Neural crest cell (in vitro differentiated cells): ENCODE data around the gene DHX38. TPM values are rescaled to one million over a fixed set of nuclear protein-coding genes. Genes with fewer than 3 reads are reported as not detected.

Experiments used
- DNase-seq: peaks from one replicate; pipeline ENCODE4 v3.0.0; 2021; ENCODE audit warnings: low read depth, mixed read lengths, low spot score
- H3K27ac Mint-ChIP-seq: one replicate; pipeline ENCODE4 v1.8.0; 2021; ENCODE audit warnings: mild to moderate bottlenecking, mixed read lengths; ENCODE audit not compliant: unreplicated experiment
- H3K27me3 Mint-ChIP-seq: 2 replicates; pipeline ENCODE4 v1.8.0; 2021; ENCODE audit warnings: low read depth, mild to moderate bottlenecking, mixed read lengths
- H3K36me3 Mint-ChIP-seq: 2 replicates; pipeline ENCODE4 v1.8.0; 2021; ENCODE audit warnings: low read depth, mild to moderate bottlenecking, mixed read lengths
- H3K4me1 Mint-ChIP-seq: 2 replicates; pipeline ENCODE4 v1.8.0; 2021; ENCODE audit warnings: mixed read lengths
- H3K4me3 Mint-ChIP-seq: one replicate; pipeline ENCODE4 v1.8.0; 2021; ENCODE audit warnings: mild to moderate bottlenecking, mixed read lengths
- H3K9me3 Mint-ChIP-seq: 2 replicates; pipeline ENCODE4 v1.8.0; 2021; ENCODE audit warnings: mixed read lengths
- CTCF ChIP-seq: fragments of 200-600 bp; sonication (generic); conservative IDR thresholded peaks from 2 replicates; pipeline ENCODE4 v1.5.0; 2021; ENCODE audit warnings: antibody characterized with exemption, mild to moderate bottlenecking
- total RNA-seq: library from RNA; stranded (reverse); gene quantifications from 2 replicates; pipeline ENCODE4 v1.2.1, GENCODE V29; 2021

The DHX38 gene
- total RNA-seq, 1 donor from 2014 or later, result 86.0 TPM

GRCh38 chr16:72122308-72122707 is 28.7 kb downstream of the DHX38 start:
- Mint-ChIP-seq H3K27me3 (no peaks in the 10 kb centered on the region), H3K4me1 (peaks cover 26% of the 10 kb centered on the region), H3K27ac (no peak overlapping the region), H3K9me3 (no peaks in the 10 kb centered on the region), H3K36me3 (no peaks in the 10 kb centered on the region), H3K4me3 (no peak overlapping the region)
- no peak for TF ChIP-seq CTCF
- DNase-seq, result no peak

GRCh38 chr16:72122916-72123315 is 29.3 kb downstream of the DHX38 start:
- H3K27ac Mint-ChIP-seq, result no peak overlapping the region
- no peaks in the 10 kb centered on the region for H3K9me3 Mint-ChIP-seq
- peaks cover 26% of the 10 kb centered on the region for H3K4me1 Mint-ChIP-seq
- TF ChIP-seq CTCF, result no peak
- no peak for DNase-seq
- H3K27me3 Mint-ChIP-seq, result no peaks in the 10 kb centered on the region
- H3K4me3 Mint-ChIP-seq, result no peak overlapping the region
- no peaks in the 10 kb centered on the region for H3K36me3 Mint-ChIP-seq

- no peak for DNase-seq
- Mint-ChIP-seq H3K27me3 (no peaks in the 10 kb centered on the region), H3K27ac (no peak overlapping the region)
Observed at GRCh38 chr16:72123426-72123825, 29.8 kb downstream of the DHX38 start.

GRCh38 chr16:72124148-72124547 is 30.5 kb downstream of the DHX38 start:
- no peak overlapping the region for H3K4me3 Mint-ChIP-seq
- no peaks in the 10 kb centered on the region for H3K27me3 Mint-ChIP-seq
- peaks cover 26% of the 10 kb centered on the region for H3K4me1 Mint-ChIP-seq
- no peaks in the 10 kb centered on the region for H3K36me3 Mint-ChIP-seq
- H3K27ac Mint-ChIP-seq, result no peak overlapping the region
- TF ChIP-seq CTCF, result no peak
- no peaks in the 10 kb centered on the region for H3K9me3 Mint-ChIP-seq
- no peak for DNase-seq

More at GRCh38 chr16:72123426-72123825, 29.8 kb downstream of the DHX38 start:
- no peak overlapping the region for H3K4me3 Mint-ChIP-seq
- no peaks in the 10 kb centered on the region for H3K9me3 Mint-ChIP-seq
- no peaks in the 10 kb centered on the region for H3K36me3 Mint-ChIP-seq
- peaks cover 26% of the 10 kb centered on the region for H3K4me1 Mint-ChIP-seq
- no peak for TF ChIP-seq CTCF

GRCh38 chr16:72124761-72125634 is 31.4 kb downstream of the DHX38 start:
- TF ChIP-seq CTCF, result peak; percentile 85
- no peak overlapping the region for H3K4me3 Mint-ChIP-seq
- H3K27me3 Mint-ChIP-seq, result no peaks in the 10 kb centered on the region
- no peaks in the 10 kb centered on the region for H3K9me3 Mint-ChIP-seq
- peak; percentile 81 for DNase-seq
- H3K36me3 Mint-ChIP-seq, result no peaks in the 10 kb centered on the region
- H3K4me1 Mint-ChIP-seq, result peaks cover 26% of the 10 kb centered on the region
- H3K27ac Mint-ChIP-seq, result peak overlapping the region; percentile 81
